ENCODE data around the gene CXCL13. TPM values are rescaled to one million over a fixed set of nuclear protein-coding genes. Genes with fewer than 3 reads are reported as not detected.

Gene CXCL13
- total and polyA plus RNA-seq, 2 experiments from 2014 or later, result not detected

- H3K4me3 Mint-ChIP-seq, result no peak overlapping the region
- Histone ChIP-seq H3K9me2 (ENCODE audit: insufficient read depth) (peaks cover 5% of the 10 kb centered on the region; the same call in 1 of the 2 replicates), H3K27ac (ENCODE audit: low read depth) (no peak overlapping the region), H3K79me2 (replicated peaks; ENCODE audit: insufficient read depth) (no peaks in the 10 kb centered on the region), H3K4me2 (no peak overlapping the region), H3K4me1 (ENCODE audit: insufficient read depth) (no peaks in the 10 kb centered on the region), H3K36me3 (ENCODE audit: insufficient read depth) (no peaks in the 10 kb centered on the region), H4K20me1 (replicated peaks; ENCODE audit: insufficient read depth) (no peaks in the 10 kb centered on the region), H3K27me3 (ENCODE audit: insufficient read depth) (no peaks in the 10 kb centered on the region), H2AFZ (no peak overlapping the region), H3F3A (replicated peaks; ENCODE audit: low read depth) (no peaks in the 10 kb centered on the region), H3K4me3 (no peak overlapping the region)
- no peaks in the 10 kb centered on the region for H3K4me1 Mint-ChIP-seq
- ATAC-seq (peak; percentile 44; the same call in 2 of the 3 replicates), DNase-seq (ENCODE audit: low spot score) (peak; percentile 39)
- no peak overlapping the region for H3K27ac Mint-ChIP-seq
- 0 out of 3 replicates have a peak, but pooled peaks cover 5% of the 10 kb centered on the region for H3K36me3 Mint-ChIP-seq (ENCODE audit: low read depth)
- TF ChIP-seq ZNF331 (CRISPR knock-in tag; IDR thresholded peaks at IDR 0.05; ENCODE audit: low read depth), result no peak
- TF ChIP-seq ZNF114 (CRISPR knock-in tag; IDR thresholded peaks at IDR 0.05), result no peak
- TF ChIP-seq EZH2 (IDR thresholded peaks at IDR 0.05; ENCODE audit: low read depth, unreplicated experiment), result no peak
- TF ChIP-seq CTCF (conservative IDR thresholded peaks at IDR 0.05; ENCODE audit: low read depth in 2 of 2), result peak; percentile 67 to 70
- no peaks in the 10 kb centered on the region for H3K27me3 Mint-ChIP-seq (ENCODE audit: insufficient read depth, low read depth, poor library complexity)
- H3K9me3 Mint-ChIP-seq, result peaks cover 20% of the 10 kb centered on the region
These were observed 27.5 kb upstream of the CXCL13 start for GRCh38 chr4:77578145-77578544.

- Histone ChIP-seq H3K79me2 (replicated peaks; ENCODE audit: insufficient read depth) (no peaks in the 10 kb centered on the region), H3K4me3 (no peak overlapping the region), H3K27ac (ENCODE audit: low read depth) (no peak overlapping the region), H3F3A (replicated peaks; ENCODE audit: low read depth) (no peaks in the 10 kb centered on the region), H3K4me2 (no peak overlapping the region), H3K9me2 (ENCODE audit: insufficient read depth) (peaks cover 10% of the 10 kb centered on the region; the same call in 1 of the 2 replicates), H3K27me3 (ENCODE audit: insufficient read depth) (no peaks in the 10 kb centered on the region), H4K20me1 (replicated peaks; ENCODE audit: insufficient read depth) (no peaks in the 10 kb centered on the region), H3K4me1 (ENCODE audit: insufficient read depth) (no peaks in the 10 kb centered on the region), H3K36me3 (ENCODE audit: insufficient read depth) (no peaks in the 10 kb centered on the region), H2AFZ (no peak overlapping the region)
- Mint-ChIP-seq H3K4me3 (no peak overlapping the region), H3K4me1 (no peaks in the 10 kb centered on the region), H3K27ac (no peak overlapping the region), H3K36me3 (ENCODE audit: low read depth) (0 out of 3 replicates have a peak, but pooled peaks cover 5% of the 10 kb centered on the region), H3K9me3 (peaks cover 20% of the 10 kb centered on the region), H3K27me3 (ENCODE audit: insufficient read depth, low read depth, poor library complexity) (no peaks in the 10 kb centered on the region)
- ATAC-seq, result no peak
- DNase-seq (ENCODE audit: low spot score), result no peak
- TF ChIP-seq NANOG (IDR thresholded peaks at IDR 0.05; ENCODE audit: borderline replicate concordance) (no peak), JUNB (IDR thresholded peaks at IDR 0.05; ENCODE audit: unreplicated experiment) (no peak), ZNF114 (CRISPR knock-in tag; IDR thresholded peaks at IDR 0.05) (no peak), REST (IDR thresholded peaks at IDR 0.05; ENCODE audit: unreplicated experiment) (no peak), EZH2 (IDR thresholded peaks at IDR 0.05; ENCODE audit: low read depth, unreplicated experiment) (no peak), ZNF462 (CRISPR knock-in tag; IDR thresholded peaks at IDR 0.05) (no peak), EZH2phosphoT487 (IDR thresholded peaks at IDR 0.05; ENCODE audit: unreplicated experiment) (no peak)
These were observed 26.1 kb upstream of the CXCL13 start for GRCh38 chr4:77579406-77580076.
